ENCODE data around the gene NTN1.
A peak's percentile ranks its signal among the peaks of the same experiment; 100 is the strongest.

NTN1 gene

GRCh38 chr17:9192010-9192409 lies 170.7 kb downstream of the NTN1 start:
- DNase-seq (ENCODE audit: low read depth in 2 of 2), result peak; percentile 3 to 5

- DNase-seq (ENCODE audit: low read depth in 2 of 2), result no peak
These were observed 174.1 kb downstream of the NTN1 start for GRCh38 chr17:9195411-9195810.

GRCh38 chr17:9195961-9196670 lies 174.8 kb downstream of the NTN1 start:
- DNase-seq (ENCODE audit: low read depth in 2 of 2), result no peak

GRCh38 chr17:9199571-9200551 lies 178.6 kb downstream of the NTN1 start:
- DNase-seq (ENCODE audit: low read depth in 2 of 2), result no peak

- DNase-seq (ENCODE audit: low read depth in 2 of 2), result no peak
These were observed 179.5 kb downstream of the NTN1 start for GRCh38 chr17:9200699-9201359.

GRCh38 chr17:9202532-9202931 lies 181.2 kb downstream of the NTN1 start:
- peak; percentile 19 for DNase-seq (ENCODE audit: low read depth in 2 of 2)

- DNase-seq (ENCODE audit: low read depth in 2 of 2), result no peak
These were observed 182.6 kb downstream of the NTN1 start for GRCh38 chr17:9203771-9204425.

- no peak for DNase-seq (ENCODE audit: low read depth in 2 of 2)
These were observed 183.5 kb downstream of the NTN1 start for GRCh38 chr17:9204637-9205329.

GRCh38 chr17:9205520-9206409 lies 184.5 kb downstream of the NTN1 start:
- DNase-seq (ENCODE audit: low read depth in 2 of 2), result no peak

- no peak for DNase-seq (ENCODE audit: low read depth in 2 of 2)
These were observed 185.0 kb downstream of the NTN1 start for GRCh38 chr17:9206410-9206703.

- no peak for DNase-seq (ENCODE audit: low read depth in 2 of 2)
These were observed 185.5 kb downstream of the NTN1 start for GRCh38 chr17:9206741-9207332.

- DNase-seq (ENCODE audit: low read depth in 2 of 2), result no peak
These were observed 187.2 kb downstream of the NTN1 start for GRCh38 chr17:9208381-9209105.

GRCh38 chr17:9209347-9209746 lies 188.0 kb downstream of the NTN1 start:
- no peak for DNase-seq (ENCODE audit: low read depth in 2 of 2)

- DNase-seq (ENCODE audit: low read depth in 2 of 2), result no peak
These were observed 188.6 kb downstream of the NTN1 start for GRCh38 chr17:9209781-9210370.

GRCh38 chr17:9211133-9211765 lies 189.9 kb downstream of the NTN1 start:
- DNase-seq (ENCODE audit: low read depth in 2 of 2), result no peak

- DNase-seq (ENCODE audit: low read depth in 2 of 2), result no peak
These were observed 191.3 kb downstream of the NTN1 start for GRCh38 chr17:9212376-9213302.

GRCh38 chr17:9213303-9213640 lies 192.0 kb downstream of the NTN1 start:
- DNase-seq (ENCODE audit: low read depth in 2 of 2), result no peak

All from fibroblast of skin of left biceps (primary cell).